Measurements from ENCODE around the gene RBM34. TPM values are rescaled to one million over a fixed set of nuclear protein-coding genes. Genes with fewer than 3 reads are reported as not detected.
"Not testable (repeated sequence)": the region's sequence is repeated elsewhere in the genome, so short reads cannot be mapped to it uniquely, and the experiment has no call there.

RBM34 gene
- total and polyA plus RNA-seq, 7 donors, result 36.8 to 144 (median 76.3) TPM

DNA sequence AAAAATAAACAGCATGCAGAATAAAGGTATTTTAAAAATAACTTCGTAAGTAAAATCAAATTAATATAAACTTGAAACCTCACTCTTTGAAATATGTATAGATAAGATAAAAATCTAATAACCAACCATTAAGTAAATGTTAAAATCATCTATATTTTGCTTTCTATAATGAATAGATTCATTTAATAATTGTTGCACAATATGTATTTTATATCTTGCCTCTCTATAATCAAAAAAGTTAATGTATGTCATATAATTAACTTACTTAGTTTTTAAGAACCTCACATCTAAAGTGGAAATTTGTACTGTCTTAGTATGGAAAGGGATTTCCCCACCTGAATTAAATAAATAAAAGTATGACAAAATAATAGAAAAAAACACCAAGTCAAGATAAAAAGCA lies 42.4 kb upstream of the RBM34 start:
- H3K9me3 ChIP-seq, result no peaks in the 10 kb centered on the region
- H3K36me3 ChIP-seq (ENCODE audit: insufficient read depth in 1 of 2, low read depth in 1 of 2), result peaks cover 0 to 25% of the 10 kb centered on the region in 2 donors
- no peaks in the 10 kb centered on the region for H3K4me1 ChIP-seq
- no peak overlapping the region for H3K4me3 ChIP-seq
- DNase-seq, result no peak
- no peak for ATAC-seq
- intact Hi-C loops (cut with DNase I), result no loop called here
- TF ChIP-seq CTCF (IDR thresholded peaks at IDR 0.05), result no peak
- WGBS, 3 donors, result 96 to 97% (median 97%) methylated on average over 1 of the region's 1 CpG
- H3K27ac ChIP-seq, result no peak overlapping the region
- H3K27me3 ChIP-seq (ENCODE audit: insufficient read depth in 3 of 3, low read length in 2 of 3), result no peaks in the 10 kb centered on the region

GRCh38 chr1:235202447-235202846 lies 41.4 kb upstream of the RBM34 start:
- DNase-seq; H3K27me3 ChIP-seq (ENCODE audit: insufficient read depth in 3 of 3, low read length in 2 of 3); H3K9me3 ChIP-seq; H3K4me3 ChIP-seq; intact Hi-C loops (cut with DNase I); H3K4me1 ChIP-seq; H3K27ac ChIP-seq; ATAC-seq: not testable (repeated sequence)
- peaks cover 0 to 21% of the 10 kb centered on the region in 2 donors for H3K36me3 ChIP-seq (ENCODE audit: insufficient read depth in 1 of 2, low read depth in 1 of 2)
- WGBS, 3 donors, result 94 to 97% (median 97%) methylated on average over 5 of the region's 5 CpGs

- Histone ChIP-seq H3K4me1 (no peaks in the 10 kb centered on the region), H3K36me3 (ENCODE audit: insufficient read depth in 1 of 2, low read depth in 1 of 2) (peaks cover 0 to 30% of the 10 kb centered on the region in 2 donors), H3K27ac (no peak overlapping the region), H3K9me3 (no peaks in the 10 kb centered on the region), H3K27me3 (ENCODE audit: insufficient read depth in 3 of 3, low read length in 2 of 3) (no peaks in the 10 kb centered on the region), H3K4me3 (no peak overlapping the region)
- intact Hi-C loops (cut with DNase I), result no loop called here
- WGBS, 3 donors, result 47 to 57% (median 50%) methylated on average over 6 of the region's 6 CpGs
- ATAC-seq, result no peak
- peak; percentile 14 for TF ChIP-seq CTCF (IDR thresholded peaks at IDR 0.05)
- no peak for DNase-seq
Measured at GRCh38 chr1:235199441-235199840, 38.4 kb upstream of the RBM34 start.

GRCh38 chr1:235190431-235190830 lies 29.4 kb upstream of the RBM34 start:
- no peaks in the 10 kb centered on the region for H3K27me3 ChIP-seq (ENCODE audit: insufficient read depth in 3 of 3, low read length in 2 of 3)
- H3K4me1 ChIP-seq, result no peaks in the 10 kb centered on the region
- DNase-seq (no peak), ATAC-seq (no peak)
- intact Hi-C loops (cut with DNase I), result no loop called here
- peaks cover 0 to 53% of the 10 kb centered on the region in 2 donors for H3K36me3 ChIP-seq (ENCODE audit: insufficient read depth in 1 of 2, low read depth in 1 of 2)
- H3K9me3 ChIP-seq, result no peaks in the 10 kb centered on the region
- H3K27ac ChIP-seq, result no peak overlapping the region
- H3K4me3 ChIP-seq, result no peak overlapping the region
- no peak for TF ChIP-seq CTCF (IDR thresholded peaks at IDR 0.05)

- H3K27ac ChIP-seq, result no peak overlapping the region
- DNase-seq (no peak), ATAC-seq (no peak)
- 86 to 89% (median 88%) methylated on average over 4 of the region's 4 CpGs for WGBS, 3 donors
- intact Hi-C loops (cut with DNase I), result no loop called here
- peaks cover 0 to 45% of the 10 kb centered on the region in 2 donors for H3K36me3 ChIP-seq (ENCODE audit: insufficient read depth in 1 of 2, low read depth in 1 of 2)
- H3K4me1 ChIP-seq, result no peaks in the 10 kb centered on the region
- H3K27me3 ChIP-seq (ENCODE audit: insufficient read depth in 3 of 3, low read length in 2 of 3), result no peaks in the 10 kb centered on the region
- H3K4me3 ChIP-seq, result no peak overlapping the region
- TF ChIP-seq CTCF (IDR thresholded peaks at IDR 0.05), result no peak
- H3K9me3 ChIP-seq, result no peaks in the 10 kb centered on the region
Measured at GRCh38 chr1:235187316-235187715, 26.3 kb upstream of the RBM34 start.
